ENCODE data around the gene SLC41A1.
A peak's percentile ranks its signal among the peaks of the same experiment; 100 is the strongest.
"Not testable (repeated sequence)": the region's sequence is repeated elsewhere in the genome, so short reads cannot be mapped to it uniquely, and the experiment has no call there.

Gene SLC41A1

DNA sequence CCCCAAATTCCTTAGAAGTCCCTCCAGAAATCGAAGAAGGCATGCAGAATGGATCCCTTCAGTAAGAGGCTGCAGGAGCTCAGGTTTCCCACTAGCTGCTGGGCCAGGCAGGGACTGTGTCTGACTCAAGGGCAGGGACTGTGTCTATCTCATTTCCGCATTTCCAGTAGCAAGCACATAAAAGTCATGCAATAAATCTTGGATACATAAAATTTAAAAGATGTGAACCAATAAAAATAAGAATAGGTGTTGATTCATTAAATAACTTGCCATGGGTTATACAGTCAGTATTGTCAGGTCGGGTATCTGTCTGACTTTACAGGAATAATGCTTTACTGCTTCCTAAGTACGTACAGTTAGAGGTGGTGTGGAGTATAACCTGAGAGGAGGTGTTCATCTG, 21.8 kb upstream of the SLC41A1 start:
- Mint-ChIP-seq H3K4me3 (no peak overlapping the region), H3K4me1 (ENCODE audit: low read depth) (peaks cover 25% of the 10 kb centered on the region), H3K36me3 (ENCODE audit: low read depth) (no peaks in the 10 kb centered on the region), H3K9me3 (no peaks in the 10 kb centered on the region), H3K27me3 (peaks cover 8% of the 10 kb centered on the region), H3K27ac (no peak overlapping the region)
- intact Hi-C loops (cut with micrococcal nuclease), result no loop called here

DNA sequence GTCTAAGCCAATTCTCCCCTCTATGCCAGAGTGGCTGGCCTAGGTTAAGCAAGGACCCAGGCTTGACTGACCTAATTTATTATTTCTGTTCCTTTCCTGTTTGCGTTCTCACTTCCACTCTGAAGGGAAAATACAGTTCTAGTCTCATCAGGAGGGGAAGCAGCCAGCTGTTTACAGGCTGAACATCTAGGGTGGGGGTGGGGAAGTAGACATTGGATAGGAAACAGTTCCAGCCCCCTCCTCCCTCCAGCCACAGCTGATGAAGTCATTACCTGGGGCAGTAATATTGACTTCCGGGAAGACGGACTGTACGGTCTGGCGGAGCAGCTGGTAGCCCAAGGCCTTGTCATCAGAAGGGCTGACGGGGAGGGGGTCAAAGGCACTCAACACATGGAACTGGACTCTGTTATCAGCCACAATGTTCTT, 19.3 kb upstream of the SLC41A1 start:
- no peaks in the 10 kb centered on the region for H3K9me3 Mint-ChIP-seq
- H3K27ac Mint-ChIP-seq, result no peak overlapping the region
- H3K27me3 Mint-ChIP-seq, result peaks cover 16% of the 10 kb centered on the region
- intact Hi-C loops (cut with micrococcal nuclease), result no loop called here
- no peaks in the 10 kb centered on the region for H3K36me3 Mint-ChIP-seq (ENCODE audit: low read depth)
- H3K4me1 Mint-ChIP-seq (ENCODE audit: low read depth), result peaks cover 25% of the 10 kb centered on the region
- no peak overlapping the region for H3K4me3 Mint-ChIP-seq

DNA sequence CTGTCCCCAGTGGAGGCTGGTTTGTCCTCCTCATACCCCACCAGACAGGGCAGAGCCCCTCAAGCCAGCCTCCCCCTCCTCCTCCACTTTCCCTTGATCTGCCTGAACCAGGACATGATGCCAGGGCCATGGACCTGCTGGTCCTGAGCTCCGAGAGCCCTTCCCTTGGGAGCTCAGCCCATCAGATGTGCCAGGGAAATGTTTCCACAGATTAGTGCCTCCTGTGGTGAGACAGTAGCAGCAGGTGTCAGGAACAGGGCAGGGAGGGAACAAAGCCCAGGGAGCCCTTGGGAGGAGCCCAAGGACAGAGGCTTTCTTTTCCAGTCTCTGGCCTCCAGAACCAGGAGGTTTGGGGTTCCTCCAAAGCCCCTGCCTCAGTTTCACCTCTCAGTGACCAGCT, 14.6 kb upstream of the SLC41A1 start:
- H3K4me3 Mint-ChIP-seq, result no peak overlapping the region
- peaks cover 17% of the 10 kb centered on the region for H3K4me1 Mint-ChIP-seq (ENCODE audit: low read depth)
- peaks cover 12% of the 10 kb centered on the region for H3K9me3 Mint-ChIP-seq
- H3K27me3 Mint-ChIP-seq, result peaks cover 31% of the 10 kb centered on the region
- no peak overlapping the region for H3K27ac Mint-ChIP-seq
- H3K36me3 Mint-ChIP-seq (ENCODE audit: low read depth), result no peaks in the 10 kb centered on the region
- intact Hi-C loops (cut with micrococcal nuclease), result no loop called here

DNA sequence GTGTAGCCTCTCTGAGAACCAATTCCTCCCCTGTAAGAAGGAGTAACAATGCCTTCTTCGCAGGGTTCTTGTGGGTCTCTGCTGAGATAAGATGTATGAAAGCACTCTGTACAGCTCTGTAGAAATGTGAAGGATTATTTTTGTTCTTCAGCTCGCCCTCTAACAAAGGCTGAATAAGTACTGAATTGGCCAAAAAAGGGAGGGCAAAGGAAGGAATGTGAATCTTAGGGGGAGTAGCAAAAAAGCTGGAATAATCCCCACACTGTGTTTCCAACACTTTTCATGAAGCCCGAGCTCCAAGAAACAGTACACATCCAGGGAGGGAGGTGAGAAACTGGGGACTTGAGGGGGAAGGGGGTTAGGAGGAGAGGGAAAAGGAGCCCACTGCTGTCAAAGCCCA, 14.0 kb upstream of the SLC41A1 start:
- no peak overlapping the region for H3K4me3 Mint-ChIP-seq
- H3K27me3 Mint-ChIP-seq, result peaks cover 31% of the 10 kb centered on the region
- intact Hi-C loops (cut with micrococcal nuclease), result no loop called here
- no peak overlapping the region for H3K27ac Mint-ChIP-seq
- H3K36me3 Mint-ChIP-seq (ENCODE audit: low read depth), result no peaks in the 10 kb centered on the region
- H3K4me1 Mint-ChIP-seq (ENCODE audit: low read depth), result peaks cover 11% of the 10 kb centered on the region
- peaks cover 16% of the 10 kb centered on the region for H3K9me3 Mint-ChIP-seq

DNA sequence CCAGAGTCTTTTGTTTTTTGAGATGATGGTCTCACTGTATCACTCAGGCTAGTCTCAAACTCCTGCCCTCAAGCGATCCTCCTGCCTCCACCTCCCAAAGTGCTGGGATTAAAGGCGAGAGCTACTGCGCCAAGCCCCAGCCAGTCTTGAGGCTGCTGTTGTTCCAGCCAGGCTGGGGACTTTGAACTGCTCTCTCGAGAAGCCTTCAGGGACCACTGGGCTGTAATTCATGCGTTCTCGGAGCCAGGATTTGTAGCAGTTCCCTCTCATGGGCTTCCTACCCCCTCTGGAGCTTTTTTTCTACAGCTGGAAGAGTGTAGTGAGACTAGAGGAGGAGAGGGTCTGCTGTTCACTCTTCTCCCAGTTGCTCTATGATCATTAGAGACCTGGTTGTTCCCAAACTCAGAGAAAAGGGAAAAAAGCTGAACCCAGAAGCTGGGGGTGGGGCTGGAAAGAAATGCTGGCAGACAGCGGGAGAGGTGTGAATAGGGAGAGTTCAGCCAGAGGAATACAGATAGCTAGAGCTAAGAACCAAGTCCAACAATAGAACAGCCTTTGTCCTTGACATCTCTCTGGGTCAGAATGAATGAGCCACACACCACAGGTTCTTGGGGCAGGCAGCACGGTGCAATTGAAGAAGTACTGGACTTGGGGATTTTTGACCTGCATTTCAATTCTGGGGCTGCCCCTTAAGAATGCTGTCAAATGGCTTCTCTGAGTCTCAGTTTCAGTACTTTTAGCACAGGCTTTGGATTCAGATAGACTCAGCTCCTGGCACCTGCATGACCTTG, 13.2 kb upstream of the SLC41A1 start:
- no peaks in the 10 kb centered on the region for H3K36me3 Mint-ChIP-seq (ENCODE audit: low read depth)
- peaks cover 31% of the 10 kb centered on the region for H3K27me3 Mint-ChIP-seq
- peaks cover 16% of the 10 kb centered on the region for H3K9me3 Mint-ChIP-seq
- intact Hi-C loops (cut with micrococcal nuclease), result no loop called here
- no peak overlapping the region for H3K4me3 Mint-ChIP-seq
- H3K4me1 Mint-ChIP-seq (ENCODE audit: low read depth), result peaks cover 3% of the 10 kb centered on the region
- no peak overlapping the region for H3K27ac Mint-ChIP-seq

DNA sequence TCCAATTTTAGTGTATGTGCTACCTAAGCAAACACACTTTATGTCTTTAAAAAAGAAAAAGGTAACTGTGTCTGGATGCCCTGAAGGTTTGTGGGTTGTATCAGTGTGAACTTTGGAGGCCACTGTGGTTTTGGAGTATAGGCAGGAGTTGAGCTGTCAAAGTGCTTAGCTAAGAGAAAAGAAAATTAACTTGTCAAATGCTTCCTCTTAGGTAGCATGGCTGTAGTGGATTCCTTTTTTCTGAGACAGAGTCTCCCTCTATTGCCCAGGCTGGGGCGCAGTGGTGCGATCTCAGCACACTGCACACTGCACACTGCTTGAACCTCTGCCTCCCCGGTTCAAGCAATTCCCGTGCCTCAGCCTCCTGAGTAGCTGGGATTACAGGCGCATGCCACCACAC, 11.2 kb upstream of the SLC41A1 start:
- Mint-ChIP-seq H3K9me3 (peaks cover 16% of the 10 kb centered on the region), H3K36me3 (ENCODE audit: low read depth) (no peaks in the 10 kb centered on the region), H3K27me3 (peaks cover 32% of the 10 kb centered on the region), H3K4me1 (ENCODE audit: low read depth) (no peaks in the 10 kb centered on the region), H3K27ac (no peak overlapping the region), H3K4me3 (no peak overlapping the region)
- intact Hi-C loops (cut with micrococcal nuclease), result no loop called here

DNA sequence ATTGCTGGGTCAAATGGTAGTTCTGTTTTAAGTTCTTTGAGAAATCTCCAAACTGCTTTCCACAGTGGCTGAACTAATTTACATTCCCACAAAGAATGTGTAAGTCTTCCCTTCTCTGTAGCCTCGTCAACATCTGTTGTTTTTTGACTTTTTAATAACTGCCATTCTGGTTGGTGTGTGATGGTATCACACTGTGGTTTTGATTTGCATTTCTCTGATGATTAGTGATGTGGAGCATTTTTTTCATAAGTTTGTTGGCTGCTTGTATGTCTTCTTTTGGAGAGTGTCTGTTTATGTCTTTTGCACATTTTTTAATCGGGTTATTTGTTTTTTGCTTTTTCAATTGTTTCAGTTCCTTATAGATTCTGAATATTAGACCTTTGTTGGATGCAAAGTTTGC, 10.3 kb upstream of the SLC41A1 start:
- H3K36me3 Mint-ChIP-seq (ENCODE audit: low read depth); H3K4me3 Mint-ChIP-seq; H3K4me1 Mint-ChIP-seq (ENCODE audit: low read depth); intact Hi-C loops (cut with micrococcal nuclease); H3K27ac Mint-ChIP-seq: not testable (repeated sequence)
- H3K9me3 Mint-ChIP-seq, result peaks cover 16% of the 10 kb centered on the region
- H3K27me3 Mint-ChIP-seq, result peaks cover 32% of the 10 kb centered on the region

DNA sequence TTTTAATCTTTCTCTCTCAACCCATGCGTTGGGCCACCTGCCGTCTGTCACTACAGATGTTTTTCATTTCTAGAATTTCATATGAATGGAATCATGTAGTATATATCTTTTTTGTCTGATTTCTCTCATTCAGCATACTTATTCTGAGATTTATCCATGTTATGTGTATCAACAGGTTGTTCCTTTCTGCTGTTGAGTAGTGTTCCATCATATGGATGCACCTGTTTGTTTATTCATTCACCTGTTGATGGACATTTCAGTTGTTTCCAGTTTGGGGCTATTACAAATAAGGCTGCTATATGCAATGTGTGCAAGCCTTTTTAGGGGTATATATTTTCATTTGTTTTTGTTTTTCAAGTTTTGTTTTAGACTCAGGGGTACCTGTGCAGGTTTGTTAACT, 9.4 kb upstream of the SLC41A1 start:
- Mint-ChIP-seq H3K27me3 (peaks cover 23% of the 10 kb centered on the region), H3K4me3 (no peak overlapping the region), H3K27ac (no peak overlapping the region), H3K36me3 (ENCODE audit: low read depth) (no peaks in the 10 kb centered on the region), H3K9me3 (peaks cover 16% of the 10 kb centered on the region), H3K4me1 (ENCODE audit: low read depth) (no peaks in the 10 kb centered on the region)
- intact Hi-C loops (cut with micrococcal nuclease), result no loop called here

DNA sequence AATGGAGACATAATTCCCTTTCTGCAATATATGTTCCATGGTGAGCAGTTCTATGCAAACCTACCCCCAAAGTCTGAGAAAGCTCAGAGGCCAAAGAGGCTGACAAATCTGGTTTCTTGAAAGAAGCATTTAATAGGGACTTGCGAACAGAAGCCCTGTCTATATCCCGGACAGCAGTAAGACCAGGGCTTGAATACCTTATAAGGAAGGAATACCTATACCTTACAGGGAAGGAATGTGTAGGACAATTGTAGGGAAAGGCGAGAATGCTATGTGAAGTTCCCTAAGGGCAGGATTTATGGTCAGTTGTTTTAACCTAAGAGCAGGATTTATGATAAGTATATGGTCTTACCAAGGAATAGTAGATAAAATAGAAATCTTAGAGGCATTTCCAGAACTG, 5.0 kb upstream of the SLC41A1 start:
- H3K9me3 Mint-ChIP-seq, result peaks cover 8% of the 10 kb centered on the region
- H3K4me1 Mint-ChIP-seq (ENCODE audit: low read depth), result peaks cover 11% of the 10 kb centered on the region
- intact Hi-C loops (cut with micrococcal nuclease), result no loop called here

DNA sequence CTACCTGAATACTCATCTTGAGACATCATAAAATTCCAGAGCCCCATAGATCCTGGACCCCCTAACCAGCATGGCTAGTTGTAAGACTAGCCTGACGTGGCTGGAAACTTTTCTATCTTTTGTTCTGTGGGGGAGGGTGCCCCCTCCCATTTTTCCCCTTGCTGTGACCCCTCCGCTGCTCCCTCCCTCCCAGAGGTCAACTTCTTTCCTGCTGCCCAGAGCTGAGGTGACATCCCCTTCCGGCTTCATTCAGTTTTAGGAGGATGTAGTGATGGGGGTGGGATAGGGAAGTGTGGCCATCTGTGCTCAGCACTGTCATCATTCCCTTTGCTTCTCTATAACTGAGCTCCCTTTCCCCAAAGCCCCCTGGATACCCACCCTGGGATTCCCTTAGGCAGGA, 4.4 kb upstream of the SLC41A1 start:
- Mint-ChIP-seq H3K36me3 (ENCODE audit: low read depth) (no peaks in the 10 kb centered on the region), H3K4me1 (ENCODE audit: low read depth) (peaks cover 13% of the 10 kb centered on the region), H3K27me3 (peaks cover 25% of the 10 kb centered on the region), H3K9me3 (peaks cover 2% of the 10 kb centered on the region), H3K27ac (no peak overlapping the region), H3K4me3 (no peak overlapping the region)
- intact Hi-C loops (cut with micrococcal nuclease), result no loop called here

More for the DNA sequence above, 5.0 kb upstream of the SLC41A1 start:
- Mint-ChIP-seq H3K27me3 (peaks cover 24% of the 10 kb centered on the region), H3K27ac (no peak overlapping the region), H3K36me3 (ENCODE audit: low read depth) (no peaks in the 10 kb centered on the region), H3K4me3 (no peak overlapping the region)

DNA sequence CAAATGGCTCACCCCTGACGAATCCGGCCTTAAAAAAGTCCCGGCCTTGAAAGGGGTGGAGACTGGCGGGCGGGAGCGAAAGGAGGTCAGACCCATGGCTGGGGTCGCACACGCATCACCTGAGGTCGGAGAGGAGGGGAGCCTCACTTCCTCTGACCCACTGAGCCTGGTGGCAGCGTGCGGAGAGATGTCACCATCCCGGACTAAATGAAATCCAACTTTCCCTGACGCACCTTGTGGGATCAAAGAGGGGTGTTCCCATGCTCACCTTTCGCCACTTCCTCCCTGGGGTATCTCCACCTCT, 709 bp upstream of the SLC41A1 start:
- no peaks in the 10 kb centered on the region for H3K36me3 Mint-ChIP-seq (ENCODE audit: low read depth)
- H3K27ac Mint-ChIP-seq, result peak overlapping the region; percentile 27
- intact Hi-C loops (cut with micrococcal nuclease), result no loop called here
- H3K4me1 Mint-ChIP-seq (ENCODE audit: low read depth), result peaks cover 21% of the 10 kb centered on the region
- H3K27me3 Mint-ChIP-seq, result peaks cover 33% of the 10 kb centered on the region
- peak overlapping the region; percentile 77 for H3K4me3 Mint-ChIP-seq
- no peaks in the 10 kb centered on the region for H3K9me3 Mint-ChIP-seq

DNA sequence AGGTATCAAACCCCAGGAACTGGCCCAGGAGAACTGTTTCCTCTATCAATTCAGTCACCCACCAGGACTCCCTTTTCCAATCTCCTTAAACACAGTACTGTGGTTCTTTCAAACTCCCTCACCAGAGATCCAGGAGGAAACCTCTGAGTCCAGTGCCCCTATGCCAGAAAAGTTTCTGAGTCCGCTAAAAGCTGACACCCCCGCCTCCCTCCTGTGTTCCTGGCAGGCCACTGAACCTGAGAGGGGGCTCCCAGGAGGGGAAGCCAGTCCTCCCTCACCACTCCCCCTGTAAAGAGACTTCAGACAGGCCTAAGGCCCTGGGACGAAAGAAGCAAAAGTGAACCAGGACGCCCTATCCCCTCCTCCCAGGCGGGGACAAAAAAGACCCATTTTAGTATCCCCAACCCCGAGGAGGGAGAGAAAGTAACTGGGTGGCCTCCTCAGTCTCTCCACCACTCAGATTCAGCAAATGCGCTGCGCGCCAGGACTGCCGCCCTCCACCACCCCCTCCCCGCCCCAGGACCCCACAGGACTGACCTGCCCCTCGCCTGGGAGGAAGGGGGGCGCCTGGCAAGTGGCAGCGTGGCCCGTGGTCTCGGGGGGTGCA, 624 bp downstream of the SLC41A1 start:
- H3K4me3 Mint-ChIP-seq, result peak overlapping the region; percentile 77
- intact Hi-C loops (cut with micrococcal nuclease), result no loop called here
- no peak overlapping the region for H3K27ac Mint-ChIP-seq
- H3K4me1 Mint-ChIP-seq (ENCODE audit: low read depth), result peaks cover 21% of the 10 kb centered on the region
- H3K27me3 Mint-ChIP-seq, result peaks cover 33% of the 10 kb centered on the region
- no peaks in the 10 kb centered on the region for H3K9me3 Mint-ChIP-seq
- no peaks in the 10 kb centered on the region for H3K36me3 Mint-ChIP-seq (ENCODE audit: low read depth)

DNA sequence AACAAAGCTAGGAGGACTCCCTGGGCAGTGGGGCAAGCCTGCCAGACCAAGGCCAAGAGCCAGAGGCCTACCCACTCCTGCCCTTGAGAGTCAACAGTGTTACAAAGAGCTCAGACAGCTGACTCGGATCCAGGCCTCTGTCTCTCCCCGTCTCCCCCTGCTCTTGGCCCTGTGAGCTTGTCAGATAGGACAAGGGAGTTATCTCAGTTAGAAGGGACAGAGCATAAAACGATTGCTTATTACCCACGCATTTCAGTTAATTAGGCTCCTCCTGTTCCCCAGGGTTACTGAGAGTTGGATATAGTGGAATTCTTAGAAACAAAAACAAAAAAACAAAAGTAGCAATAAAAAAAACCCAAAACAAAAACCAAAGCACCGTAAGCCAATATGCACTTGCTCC, 1.3 kb downstream of the SLC41A1 start:
- Mint-ChIP-seq H3K4me3 (no peak overlapping the region), H3K4me1 (ENCODE audit: low read depth) (peaks cover 21% of the 10 kb centered on the region), H3K27me3 (peaks cover 33% of the 10 kb centered on the region), H3K36me3 (ENCODE audit: low read depth) (no peaks in the 10 kb centered on the region), H3K27ac (no peak overlapping the region), H3K9me3 (no peaks in the 10 kb centered on the region)
- intact Hi-C loops (cut with micrococcal nuclease), result no loop called here

DNA sequence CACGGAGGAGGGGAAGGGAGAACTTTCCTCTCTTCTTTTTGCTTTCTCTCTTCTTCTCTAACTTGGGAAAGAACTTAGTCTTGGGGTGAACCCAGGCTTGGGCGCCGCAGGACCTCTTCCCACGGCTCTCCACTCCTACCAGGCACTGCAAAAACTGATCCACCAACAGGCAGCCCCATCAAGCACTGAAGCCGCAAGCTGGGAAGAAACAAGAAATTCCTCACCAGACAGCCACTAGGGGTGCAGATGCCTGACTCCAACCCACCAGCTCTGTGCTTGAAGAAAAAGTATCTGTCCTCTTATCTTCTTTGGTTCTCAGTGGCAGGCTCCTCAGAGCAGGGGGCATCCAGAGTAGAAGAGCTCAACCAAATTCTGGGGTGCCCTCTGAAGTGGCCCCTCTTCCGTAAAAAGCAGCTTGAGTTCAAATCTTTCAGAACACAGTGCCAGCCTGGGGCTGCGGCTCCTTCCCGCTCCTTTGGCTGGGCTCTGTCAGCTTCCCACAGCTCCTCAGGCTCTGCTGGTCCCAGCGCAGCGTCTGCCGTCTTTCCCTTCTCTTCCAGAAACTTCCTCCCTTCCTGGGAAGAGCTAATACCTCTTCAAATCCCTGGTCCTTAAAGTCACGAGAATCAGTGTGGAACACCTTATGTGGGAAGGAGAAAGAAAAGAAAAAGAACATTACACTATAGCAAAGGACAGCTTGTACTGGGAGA, 2.4 kb downstream of the SLC41A1 start:
- H3K4me3 Mint-ChIP-seq, result no peak overlapping the region

More for the DNA sequence above, 2.4 kb downstream of the SLC41A1 start:
- H3K4me1 Mint-ChIP-seq (ENCODE audit: low read depth), result peaks cover 30% of the 10 kb centered on the region
- H3K27ac Mint-ChIP-seq, result no peak overlapping the region
- intact Hi-C loops (cut with micrococcal nuclease), result no loop called here
- H3K27me3 Mint-ChIP-seq, result peaks cover 30% of the 10 kb centered on the region
- H3K36me3 Mint-ChIP-seq (ENCODE audit: low read depth), result no peaks in the 10 kb centered on the region
- H3K9me3 Mint-ChIP-seq, result no peaks in the 10 kb centered on the region
